ENCODE data around the gene NR3C2.

NR3C2 gene

DNA sequence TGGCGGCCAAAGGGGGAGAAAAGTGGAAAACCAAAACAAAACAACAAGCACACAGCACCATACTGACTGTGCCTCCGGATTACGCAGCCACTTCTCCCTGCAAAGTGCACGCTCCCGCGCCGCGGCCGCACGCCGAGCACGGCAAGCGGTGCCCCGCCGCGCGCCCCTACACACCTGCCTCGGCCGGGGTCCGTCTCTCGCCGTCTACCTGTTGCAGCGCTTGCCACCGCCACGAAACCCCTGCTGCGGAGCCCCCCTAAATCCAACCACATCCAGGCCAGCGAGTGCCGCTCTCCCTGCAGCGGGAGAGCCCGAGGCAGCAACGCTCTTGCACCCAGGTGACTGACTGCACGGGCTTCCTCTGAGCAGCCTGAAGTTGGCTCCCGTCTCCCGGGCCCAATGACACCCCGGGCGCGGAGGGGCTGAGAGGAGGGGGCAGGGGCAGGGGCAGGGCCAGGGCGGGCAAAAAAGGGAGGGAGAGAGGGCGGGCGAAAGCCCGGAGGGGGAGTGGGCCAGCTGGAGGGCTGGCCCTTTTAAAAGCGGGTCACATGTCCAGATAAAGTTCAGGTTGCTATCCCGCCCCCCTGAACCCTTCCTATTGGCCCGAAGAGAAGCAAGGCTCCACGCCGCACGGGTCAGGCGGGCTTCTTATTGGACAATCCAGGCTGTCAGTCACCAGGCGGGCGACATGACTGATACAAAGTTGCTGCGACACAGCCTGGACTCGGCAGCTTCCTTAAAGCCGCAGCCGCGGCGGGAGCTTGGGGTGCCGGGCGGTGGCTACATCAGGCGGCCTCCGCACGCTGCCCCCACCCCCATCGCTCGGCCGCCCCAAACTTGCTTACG is at the start of gene NR3C2:
Gene NR3C2, minus strand, starts transcription at position 429 of the 846 bp plus-strand sequence.
- peak; percentile 78 to 92 for DNase-seq

- DNase-seq: no peak
These were observed 45.0 kb upstream of the NR3C2 start for GRCh38 chr4:148487181-148487580.

GRCh38 chr4:148481636-148482035 is 39.4 kb upstream of the NR3C2 start:
- DNase-seq: no peak

DNA sequence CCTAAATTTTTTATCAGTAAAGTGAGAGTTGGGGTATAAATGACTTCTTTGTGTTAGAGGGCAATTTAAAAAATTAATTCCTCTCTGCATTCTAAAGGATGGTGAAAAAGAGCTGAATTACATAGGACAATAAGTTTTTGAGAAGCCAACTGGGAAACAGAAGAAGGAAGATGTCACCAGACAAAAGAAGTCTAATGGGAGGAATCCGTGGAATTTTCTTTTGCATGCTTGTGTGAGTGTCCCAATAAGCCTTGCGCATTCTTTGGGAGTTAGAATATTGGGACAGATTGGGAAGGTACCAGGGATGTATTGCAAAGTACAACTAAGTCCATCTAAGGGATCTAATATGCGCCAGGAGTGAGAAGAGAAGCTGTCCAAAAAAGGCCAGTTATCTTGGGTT is 35.1 kb upstream of the NR3C2 start:
- no peak for DNase-seq

GRCh38 chr4:148469938-148470337 is 27.7 kb upstream of the NR3C2 start:
- no peak for DNase-seq

DNA sequence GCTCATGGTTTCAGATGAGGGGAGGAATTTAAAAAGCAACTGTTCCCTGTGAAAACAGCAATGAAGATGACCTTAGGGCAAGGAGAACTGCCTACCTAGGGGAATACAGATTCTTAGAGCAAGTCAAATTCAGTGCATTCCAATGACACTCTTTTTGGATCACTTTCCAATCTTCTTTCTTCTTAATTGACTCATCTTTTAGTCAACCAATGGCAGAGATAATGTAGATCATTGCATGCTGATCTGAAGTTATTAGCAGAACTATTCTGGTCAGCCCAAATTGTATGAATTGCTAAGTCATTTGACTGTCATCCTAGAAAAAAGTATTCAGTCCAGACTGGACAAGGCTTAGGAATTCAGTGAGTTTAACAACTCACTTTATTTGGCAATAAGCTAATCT is 12.6 kb upstream of the NR3C2 start:
- DNase-seq: no peak

DNA sequence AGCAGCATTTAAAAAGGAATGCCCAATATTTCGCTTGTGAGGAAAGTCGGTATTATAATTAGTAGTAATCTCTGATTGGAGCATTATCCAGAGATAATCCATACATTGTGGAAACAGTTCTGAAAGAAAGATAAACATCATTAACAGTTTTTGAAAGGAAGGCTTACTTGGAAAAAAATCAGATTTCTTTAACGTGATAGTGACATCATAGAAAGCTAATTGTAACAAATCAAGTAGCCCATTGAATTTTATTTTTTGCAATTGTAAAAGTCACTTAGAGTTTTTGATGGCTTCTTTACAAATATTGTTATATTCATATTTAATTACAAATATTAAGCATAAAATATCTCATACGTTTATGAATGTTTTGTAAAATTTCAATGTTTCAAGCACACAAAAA is 11.6 kb upstream of the NR3C2 start:
- no peak for DNase-seq

- no peak for DNase-seq
These were observed 10.8 kb upstream of the NR3C2 start for GRCh38 chr4:148452970-148453369.

DNA sequence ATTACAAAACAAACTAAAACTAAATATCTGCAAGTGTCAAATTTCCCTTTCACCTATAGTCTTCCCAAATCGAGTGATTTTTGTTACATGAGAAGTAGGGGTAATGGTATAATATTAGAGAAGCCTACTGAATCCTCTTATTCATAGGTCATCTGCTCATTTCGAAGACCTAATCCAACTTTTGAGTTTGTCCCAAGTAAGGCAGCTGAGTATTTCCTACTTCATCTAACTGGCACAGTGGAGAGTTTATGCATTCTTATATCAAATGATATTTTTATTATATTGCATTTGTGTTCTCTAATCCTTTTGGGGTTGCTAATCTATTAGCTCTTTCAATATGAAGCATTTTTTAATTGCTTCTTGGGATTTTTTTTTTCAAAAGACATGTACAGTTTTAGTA is 7.7 kb upstream of the NR3C2 start:
- no peak for DNase-seq

DNA sequence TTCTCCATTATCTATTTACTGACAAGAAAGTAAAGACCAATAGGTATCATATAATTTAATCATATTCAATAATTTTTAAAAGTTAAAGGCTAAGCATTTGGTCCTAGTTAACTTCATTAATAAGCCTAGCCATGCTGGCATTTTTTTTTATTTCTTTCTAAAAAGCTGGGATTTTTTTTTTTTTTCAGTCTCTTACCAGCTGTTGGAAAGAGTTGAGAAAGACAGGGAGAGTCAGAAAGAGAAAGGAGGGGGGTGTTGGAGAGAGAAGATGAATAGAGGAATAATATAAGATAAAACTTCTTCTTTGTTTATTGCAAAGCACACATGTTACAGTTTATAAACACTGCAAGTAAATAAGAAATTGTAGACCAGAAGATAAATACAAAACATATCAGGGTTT is 5.9 kb upstream of the NR3C2 start:
- DNase-seq: no peak

DNA sequence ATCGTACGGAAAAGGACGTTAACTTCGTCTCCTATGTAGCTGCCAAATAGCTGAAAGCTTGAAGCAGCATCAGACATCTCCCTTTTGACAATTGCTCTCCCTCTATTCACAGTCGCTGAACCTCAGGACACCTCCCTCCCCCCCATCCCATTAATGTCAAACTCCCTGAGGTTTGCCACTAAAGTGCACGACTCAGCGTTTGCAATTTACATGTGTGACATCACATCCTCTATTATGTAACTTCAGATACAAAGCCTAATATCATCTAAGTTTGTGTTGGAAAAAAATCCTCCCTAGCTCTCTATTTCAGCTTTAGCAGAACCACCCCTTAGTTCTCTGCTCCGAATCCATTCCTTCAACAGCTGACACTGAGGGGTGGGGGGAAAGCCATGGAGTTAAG is 5.5 kb upstream of the NR3C2 start:
- peak in 1 of 2 experiments; percentile 2 for DNase-seq

DNA sequence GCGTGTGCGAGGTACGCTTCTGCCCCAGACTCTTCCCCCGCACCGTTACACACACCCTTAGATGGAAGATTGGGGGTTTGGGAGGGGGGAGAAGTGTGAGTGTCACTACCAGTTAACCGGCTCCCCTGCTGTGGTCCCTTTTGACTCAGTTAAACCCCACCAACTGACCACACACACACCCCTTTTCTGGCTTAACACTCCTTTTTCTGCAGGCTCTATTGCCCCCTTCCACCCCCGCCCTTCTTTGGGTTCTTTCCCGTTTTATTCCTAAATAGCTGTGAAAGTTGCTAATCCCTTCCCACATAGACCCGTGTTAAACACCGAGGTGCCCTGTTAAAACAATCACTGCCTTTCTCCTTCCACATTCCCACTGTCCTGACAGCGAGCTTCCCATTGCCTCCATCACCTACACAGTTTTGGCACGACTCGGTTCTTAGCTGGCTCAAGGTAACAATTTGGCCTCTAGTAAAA is 3.7 kb upstream of the NR3C2 start:
- DNase-seq: no peak

DNA sequence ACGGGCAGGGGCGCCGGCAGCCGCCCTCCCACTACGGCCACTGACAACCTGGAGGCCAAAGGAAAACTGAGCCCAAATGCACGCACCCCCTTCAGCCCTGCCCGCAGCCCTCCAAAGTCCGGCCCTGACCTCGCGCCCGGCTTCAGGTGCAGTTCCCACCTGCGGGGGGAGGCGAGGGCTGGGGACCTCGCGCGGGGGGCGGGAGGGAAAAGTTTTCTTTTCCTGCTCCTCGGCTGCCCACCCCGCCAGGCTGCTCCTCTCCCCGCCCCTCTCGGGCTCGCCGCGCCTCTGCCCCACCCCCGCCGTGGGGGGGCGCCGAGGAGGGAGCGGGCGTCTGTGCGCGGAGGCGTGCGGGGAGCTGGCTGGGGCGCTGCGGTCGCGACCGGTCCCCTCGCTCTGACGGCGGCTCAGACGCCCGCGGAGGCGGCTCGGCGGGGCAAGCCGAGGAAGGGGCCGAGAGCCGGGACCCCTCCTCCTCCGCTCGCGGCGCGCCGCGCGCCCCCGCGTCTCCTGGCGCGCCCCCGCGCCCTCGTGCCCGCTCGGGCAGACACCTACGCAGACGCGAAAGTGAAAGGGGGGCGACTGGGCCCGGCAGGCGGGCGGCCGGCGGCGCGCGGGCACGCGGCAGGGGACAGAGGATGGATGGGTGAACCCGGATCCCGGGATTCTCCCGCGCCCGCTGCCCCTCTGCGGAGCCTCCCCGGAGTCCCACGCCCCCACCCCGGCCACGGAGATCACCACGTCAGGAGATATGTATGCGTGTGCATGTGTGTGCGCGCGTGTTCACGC is 3.1 kb upstream of the NR3C2 start:
- DNase-seq: peak in 1 of 2 experiments; percentile 20

DNA sequence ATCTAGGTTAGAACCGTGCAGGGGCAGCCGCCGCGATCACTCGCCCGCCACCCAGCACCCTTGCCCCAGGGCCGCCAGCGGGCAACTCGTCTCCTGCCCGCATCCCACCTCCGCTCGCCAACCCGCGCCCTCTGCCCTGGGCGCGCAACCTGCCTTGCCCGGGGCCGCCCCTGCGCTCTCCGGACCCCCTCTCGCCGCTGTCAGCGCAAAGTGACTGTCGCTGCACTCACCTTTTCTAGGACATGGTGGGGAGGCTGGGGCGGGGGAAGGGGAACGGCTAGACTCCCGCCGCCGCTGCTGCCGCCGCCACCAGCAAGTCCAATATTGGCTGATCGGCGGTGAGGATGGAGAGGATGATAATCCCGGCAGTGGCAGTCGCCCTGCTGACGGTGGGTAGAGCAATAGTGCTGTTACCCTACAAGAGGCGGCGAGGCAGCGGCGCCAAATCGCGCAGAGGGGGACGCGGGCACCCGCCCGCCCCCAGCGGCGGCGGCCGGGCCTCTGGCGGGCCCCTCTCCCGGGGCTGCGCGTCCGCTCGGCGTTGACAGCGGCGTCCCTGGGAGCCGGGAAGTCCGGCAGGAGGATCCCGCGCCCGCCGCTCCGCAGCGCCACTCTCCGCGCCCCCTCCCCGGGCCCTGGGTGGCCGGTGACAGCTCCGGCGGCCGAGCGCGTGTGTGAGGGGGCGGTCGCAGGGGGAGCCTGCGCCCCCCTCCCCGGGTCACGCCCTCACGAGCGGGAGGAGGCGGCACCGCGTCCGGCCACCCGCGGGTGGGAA is 2.3 kb upstream of the NR3C2 start:
- no peak for DNase-seq

GRCh38 chr4:148443512-148444295 is 1.5 kb upstream of the NR3C2 start:
- DNase-seq: peak in 1 of 2 experiments; percentile 2

DNA sequence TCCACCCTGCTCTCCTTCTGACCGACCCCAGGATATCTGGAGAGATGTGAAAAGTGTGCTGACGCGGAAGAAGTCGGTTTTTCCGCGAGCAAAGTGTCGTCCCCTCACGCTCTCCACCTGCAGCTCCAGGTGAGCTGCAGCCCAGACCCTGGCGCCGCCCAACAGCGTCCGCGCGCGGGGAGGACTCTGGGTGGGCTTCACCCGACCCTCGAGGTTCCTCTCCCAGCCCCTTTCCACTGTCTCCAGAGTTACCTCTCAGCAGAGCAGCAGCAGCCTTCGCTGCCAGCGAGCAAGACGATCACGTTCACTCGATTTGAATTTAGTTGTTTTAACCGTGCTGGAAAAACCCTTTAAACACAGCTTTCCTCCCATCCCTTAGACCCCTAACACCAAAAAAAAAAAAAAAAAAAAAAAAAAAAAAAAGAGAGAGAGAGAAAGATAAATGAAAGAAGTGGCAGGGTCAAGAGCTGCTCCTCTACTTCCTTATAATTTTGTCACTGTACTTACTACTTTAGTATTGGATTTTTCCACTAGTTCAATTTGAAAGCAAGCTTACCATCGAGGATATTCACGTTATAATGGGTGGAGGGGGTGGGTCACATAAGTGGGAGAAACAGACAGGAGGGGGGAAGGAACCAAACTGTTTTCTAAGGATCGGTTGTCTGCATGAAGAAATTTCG is 758 bp upstream of the NR3C2 start:
- DNase-seq: peak in 1 of 2 experiments; percentile 2

DNA sequence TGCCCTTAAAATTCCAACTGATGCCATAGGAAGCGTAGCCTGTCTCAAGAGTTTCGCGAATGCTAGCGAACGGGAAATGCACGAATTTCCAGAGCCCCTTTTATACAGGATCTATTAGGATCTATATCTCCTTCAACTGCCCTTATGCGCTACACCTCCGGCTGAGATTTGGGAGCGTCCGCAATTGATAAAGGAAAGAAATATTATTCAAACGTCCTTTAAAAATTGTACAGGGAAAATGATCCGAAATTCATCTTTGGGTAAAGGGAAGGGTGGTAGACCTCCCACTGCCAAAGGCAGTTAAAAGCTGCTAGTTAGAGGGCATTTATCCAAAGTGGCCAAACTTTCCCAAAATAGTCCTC is 609 bp downstream of the NR3C2 start:
- DNase-seq: no peak

- no peak for DNase-seq
These were observed 4.2 kb downstream of the NR3C2 start for GRCh38 chr4:148438047-148438446.

DNA sequence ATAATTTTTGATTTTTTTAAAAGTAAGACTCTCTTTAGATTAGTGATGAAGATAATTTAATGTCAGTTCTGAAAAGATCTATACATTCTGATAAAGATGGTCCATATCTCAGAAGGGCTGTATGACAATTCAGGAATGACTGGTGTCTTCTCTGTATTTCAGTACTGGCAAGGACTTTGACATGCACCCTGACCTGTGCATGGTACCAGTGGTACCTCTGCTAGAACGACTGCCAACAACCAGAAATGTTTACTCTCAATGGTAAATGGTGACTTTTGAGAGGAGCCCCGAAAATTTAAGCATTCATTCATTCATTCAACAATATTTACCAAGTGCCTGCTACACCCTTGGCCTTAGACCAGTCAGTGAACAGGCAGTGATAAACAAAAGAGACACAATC is 4.8 kb downstream of the NR3C2 start:
- DNase-seq: no peak

DNA sequence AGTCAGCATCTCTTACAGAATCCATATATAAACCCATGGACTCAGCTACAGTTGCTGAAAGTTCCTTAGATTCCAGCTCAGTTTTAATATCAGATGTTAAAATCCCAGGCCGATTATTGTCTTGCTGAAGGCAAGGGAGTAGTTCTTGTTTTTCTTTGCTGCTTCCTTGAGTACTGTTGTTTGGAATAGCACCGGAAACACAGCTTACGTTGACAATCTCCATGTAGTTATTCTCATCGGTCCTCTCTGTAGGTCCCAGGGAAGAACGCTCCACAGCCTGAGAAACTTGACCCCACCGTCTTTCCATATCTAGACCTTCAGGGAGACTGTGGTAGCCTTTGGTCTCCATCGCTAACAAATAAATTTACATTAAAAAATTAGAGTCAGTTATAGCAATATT is 5.7 kb downstream of the NR3C2 start:
- DNase-seq: no peak

DNA sequence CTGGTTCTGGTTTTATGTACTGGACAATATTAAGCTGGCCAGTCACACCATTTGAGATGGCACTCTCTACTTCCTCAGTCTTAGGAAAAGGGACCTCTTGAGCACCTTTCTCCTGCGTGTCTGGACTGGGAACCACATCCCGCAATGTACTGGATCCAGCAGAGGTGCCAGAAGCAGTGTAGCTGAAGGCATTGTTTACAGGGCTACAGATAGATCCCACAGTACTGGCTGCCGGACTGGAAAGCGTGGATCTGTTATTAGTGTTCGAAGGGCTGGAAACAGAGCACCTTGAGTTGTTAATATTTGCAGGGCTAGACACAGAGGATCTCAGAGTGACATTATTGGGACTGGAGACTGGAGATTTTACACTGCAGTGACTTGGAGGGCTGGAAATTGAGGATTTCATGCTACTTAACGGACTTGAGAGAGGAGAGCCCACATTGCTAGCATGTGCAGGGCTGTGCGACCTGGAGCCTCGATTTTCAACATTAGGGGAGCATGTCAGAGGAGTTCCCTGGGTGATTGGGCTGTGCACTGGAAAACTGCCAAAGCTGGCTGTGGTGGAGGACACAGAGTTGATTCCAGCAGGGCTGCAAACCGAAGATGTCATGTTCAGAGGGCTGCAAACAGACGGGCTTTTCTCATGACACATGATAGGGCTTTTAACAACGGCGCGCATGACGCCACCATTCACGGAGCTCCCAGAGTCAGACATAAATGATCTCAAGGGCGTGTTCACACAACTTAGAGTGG is 6.4 kb downstream of the NR3C2 start:
- DNase-seq: no peak
